Measurements from ENCODE around the gene CSRP2.

DNA sequence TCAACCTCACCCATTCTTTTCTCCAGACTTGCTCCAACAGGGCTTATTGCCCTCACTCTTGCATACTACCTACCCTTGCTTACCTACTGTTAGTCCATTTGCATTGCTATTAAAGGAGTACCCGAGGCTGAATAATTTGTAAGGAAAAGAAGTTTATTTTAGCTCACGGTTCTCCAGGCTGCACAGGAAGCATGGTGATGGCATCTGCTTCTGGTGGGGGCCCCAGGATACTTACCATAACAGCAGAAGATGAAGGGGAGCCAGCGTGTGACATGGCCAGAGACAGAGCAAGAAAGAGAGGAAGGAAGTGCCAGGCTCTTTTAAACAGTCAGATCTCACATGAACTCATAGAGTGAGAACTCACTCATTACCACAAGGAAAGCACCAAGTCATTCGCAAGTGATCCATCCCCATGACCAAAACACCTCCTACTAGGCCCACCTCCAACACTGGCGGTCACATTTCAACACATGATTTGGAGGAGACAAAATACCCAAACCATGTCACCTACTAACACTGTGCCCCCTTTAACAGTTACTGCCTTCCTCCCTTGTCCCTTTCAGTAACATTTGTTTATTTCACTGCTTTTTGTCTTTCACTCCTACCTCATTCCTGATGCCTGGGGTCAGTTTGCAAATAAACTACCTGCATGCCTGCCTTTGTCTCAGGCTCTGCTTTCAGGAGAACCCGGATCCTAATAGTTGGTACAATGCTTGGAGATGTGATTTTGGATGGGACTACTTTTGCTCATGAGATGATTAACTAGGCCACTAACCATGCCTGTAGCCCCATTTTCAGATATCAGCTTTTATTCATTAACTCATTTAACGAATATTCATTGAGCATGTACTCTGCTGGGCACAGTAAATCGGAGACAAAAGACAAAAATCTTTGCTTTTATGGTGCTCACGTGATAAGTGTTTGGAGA, 41.6 kb upstream of the CSRP2 start:
- TF ChIP-seq, protein P1, sequence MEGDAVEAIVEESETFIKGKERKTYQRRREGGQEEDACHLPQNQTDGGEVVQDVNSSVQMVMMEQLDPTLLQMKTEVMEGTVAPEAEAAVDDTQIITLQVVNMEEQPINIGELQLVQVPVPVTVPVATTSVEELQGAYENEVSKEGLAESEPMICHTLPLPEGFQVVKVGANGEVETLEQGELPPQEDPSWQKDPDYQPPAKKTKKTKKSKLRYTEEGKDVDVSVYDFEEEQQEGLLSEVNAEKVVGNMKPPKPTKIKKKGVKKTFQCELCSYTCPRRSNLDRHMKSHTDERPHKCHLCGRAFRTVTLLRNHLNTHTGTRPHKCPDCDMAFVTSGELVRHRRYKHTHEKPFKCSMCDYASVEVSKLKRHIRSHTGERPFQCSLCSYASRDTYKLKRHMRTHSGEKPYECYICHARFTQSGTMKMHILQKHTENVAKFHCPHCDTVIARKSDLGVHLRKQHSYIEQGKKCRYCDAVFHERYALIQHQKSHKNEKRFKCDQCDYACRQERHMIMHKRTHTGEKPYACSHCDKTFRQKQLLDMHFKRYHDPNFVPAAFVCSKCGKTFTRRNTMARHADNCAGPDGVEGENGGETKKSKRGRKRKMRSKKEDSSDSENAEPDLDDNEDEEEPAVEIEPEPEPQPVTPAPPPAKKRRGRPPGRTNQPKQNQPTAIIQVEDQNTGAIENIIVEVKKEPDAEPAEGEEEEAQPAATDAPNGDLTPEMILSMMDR (IDR thresholded peaks at IDR 0.05) = no peak
- no peak for TF ChIP-seq POLR2A (IDR thresholded peaks at IDR 0.05)

Measured in right lobe of liver (tissue), 4 donors.